ENCODE results near the gene SEC23IP. TPM values are rescaled to one million over a fixed set of nuclear protein-coding genes. Genes with fewer than 3 reads are reported as not detected.
A peak's percentile ranks its signal among the peaks of the same experiment; 100 is the strongest.

SEC23IP gene
- 64.6 and 78.9 TPM in 2 replicates for total RNA-seq
- long read RNA-seq, full-length matches to known transcripts = 99 of 274 reads
- long read RNA-seq, partial matches to known transcripts = 128 of 274 reads
- long read RNA-seq, other reads (novel, unspliced or antisense) = 47 of 274 reads

GRCh38 chr10:119892188-119893065 lies at the start of gene SEC23IP:
SEC23IP (plus strand) TSS chr10:119892730; CDS start chr10:119892783, 53 bp downstream.
- H3K9me3 Mint-ChIP-seq (ENCODE audit: unreplicated experiment) = no peaks in the 10 kb centered on the region
- peaks cover 42% of the 10 kb centered on the region for H3K4me1 Mint-ChIP-seq (ENCODE audit: unreplicated experiment)
- peak within 1 kb of the TSS; percentile 98 for H3K27ac Mint-ChIP-seq (ENCODE audit: unreplicated experiment)

GRCh38 chr10:119845656-119846055 lies 46.9 kb upstream of the SEC23IP start:
- no peak for DNase-seq (ENCODE audit: extremely low spot score, unreplicated experiment)
- no peak for TF ChIP-seq CTCF (IDR thresholded peaks at IDR 0.05)
- Mint-ChIP-seq H3K4me3 (ENCODE audit: unreplicated experiment) (no peak overlapping the region), H3K4me1 (ENCODE audit: unreplicated experiment) (peaks cover 23% of the 10 kb centered on the region), H3K36me3 (ENCODE audit: unreplicated experiment) (peaks cover 54% of the 10 kb centered on the region), H3K9me3 (ENCODE audit: unreplicated experiment) (no peaks in the 10 kb centered on the region), H3K27me3 (ENCODE audit: unreplicated experiment) (no peaks in the 10 kb centered on the region), H3K27ac (ENCODE audit: unreplicated experiment) (no peak overlapping the region)

More at GRCh38 chr10:119892188-119893065, at the start of gene SEC23IP:
- TF ChIP-seq CTCF (IDR thresholded peaks at IDR 0.05) = no peak
- peak within 1 kb of the TSS; percentile 97 for H3K4me3 Mint-ChIP-seq (ENCODE audit: unreplicated experiment)
- H3K27me3 Mint-ChIP-seq (ENCODE audit: unreplicated experiment) = no peaks in the 10 kb centered on the region
- DNase-seq (ENCODE audit: extremely low spot score, unreplicated experiment) = peak; percentile 98
- H3K36me3 Mint-ChIP-seq (ENCODE audit: unreplicated experiment) = no peaks in the 10 kb centered on the region

GRCh38 chr10:119849031-119849789 lies 43.3 kb upstream of the SEC23IP start:
- Mint-ChIP-seq H3K27me3 (ENCODE audit: unreplicated experiment) (no peaks in the 10 kb centered on the region), H3K4me3 (ENCODE audit: unreplicated experiment) (no peak overlapping the region), H3K9me3 (ENCODE audit: unreplicated experiment) (no peaks in the 10 kb centered on the region), H3K4me1 (ENCODE audit: unreplicated experiment) (peaks cover 23% of the 10 kb centered on the region), H3K27ac (ENCODE audit: unreplicated experiment) (peak overlapping the region; percentile 48), H3K36me3 (ENCODE audit: unreplicated experiment) (peaks cover 45% of the 10 kb centered on the region)
- DNase-seq (ENCODE audit: extremely low spot score, unreplicated experiment) = no peak
- TF ChIP-seq CTCF (IDR thresholded peaks at IDR 0.05) = no peak

GRCh38 chr10:119849944-119850343 lies 42.6 kb upstream of the SEC23IP start:
- H3K4me3 Mint-ChIP-seq (ENCODE audit: unreplicated experiment) = no peak overlapping the region
- no peak for DNase-seq (ENCODE audit: extremely low spot score, unreplicated experiment)
- no peaks in the 10 kb centered on the region for H3K27me3 Mint-ChIP-seq (ENCODE audit: unreplicated experiment)
- peak overlapping the region; percentile 48 for H3K27ac Mint-ChIP-seq (ENCODE audit: unreplicated experiment)
- H3K36me3 Mint-ChIP-seq (ENCODE audit: unreplicated experiment) = peaks cover 38% of the 10 kb centered on the region
- TF ChIP-seq CTCF (IDR thresholded peaks at IDR 0.05) = no peak
- peaks cover 23% of the 10 kb centered on the region for H3K4me1 Mint-ChIP-seq (ENCODE audit: unreplicated experiment)
- no peaks in the 10 kb centered on the region for H3K9me3 Mint-ChIP-seq (ENCODE audit: unreplicated experiment)
